HG02938 (cell line): ENCODE measurements around the gene ABR.

Experiments
- ATAC-seq: cut with Tn5 transposase; IDR thresholded peaks from one replicate; pipeline ENCODE4 v1.9.1; 2021; ENCODE audit warnings: mild to moderate bottlenecking, moderate library complexity; ENCODE audit not compliant: unreplicated experiment

The ABR gene

GRCh38 chr17:1035546-1036170, 144.1 kb downstream of the ABR start:
- no peak for ATAC-seq

- ATAC-seq: no peak
These were observed 145.1 kb downstream of the ABR start for GRCh38 chr17:1034652-1035210.

- ATAC-seq: no peak
These were observed 146.3 kb downstream of the ABR start for GRCh38 chr17:1033503-1033902.

GRCh38 chr17:1032391-1032790, 147.4 kb downstream of the ABR start:
- no peak for ATAC-seq

GRCh38 chr17:1031711-1032110, 148.1 kb downstream of the ABR start:
- no peak for ATAC-seq

GRCh38 chr17:1030684-1031532, 148.9 kb downstream of the ABR start:
- ATAC-seq: no peak

- no peak for ATAC-seq
These were observed 149.7 kb downstream of the ABR start for GRCh38 chr17:1029922-1030644.

- no peak for ATAC-seq
These were observed 150.4 kb downstream of the ABR start for GRCh38 chr17:1029196-1029921.

- no peak for ATAC-seq
These were observed 152.7 kb downstream of the ABR start for GRCh38 chr17:1027044-1027443.

GRCh38 chr17:1026599-1026975, 153.2 kb downstream of the ABR start:
- ATAC-seq: no peak

GRCh38 chr17:1025733-1026598, 153.8 kb downstream of the ABR start:
- no peak for ATAC-seq

GRCh38 chr17:1024076-1024475, 155.7 kb downstream of the ABR start:
- ATAC-seq: no peak

GRCh38 chr17:1022278-1023024, 157.3 kb downstream of the ABR start:
- no peak for ATAC-seq

- ATAC-seq: no peak
These were observed 158.6 kb downstream of the ABR start for GRCh38 chr17:1021147-1021546.

GRCh38 chr17:1019451-1019850, 160.3 kb downstream of the ABR start:
- no peak for ATAC-seq

- no peak for ATAC-seq
These were observed 161.2 kb downstream of the ABR start for GRCh38 chr17:1018547-1018946.

GRCh38 chr17:1013729-1014090, 166.1 kb downstream of the ABR start:
- no peak for ATAC-seq

GRCh38 chr17:1012823-1013728, 166.7 kb downstream of the ABR start:
- no peak for ATAC-seq
